Thyroid gland (tissue), 4 donors: ENCODE results near the gene CTCF.

Experiments used
- CTCF ChIP-seq, 6 experiments: fragments of 200-600 bp in 3 of 6; fragments of 450-650 bp in 3 of 6; sonication (generic) in 3 of 6; IDR thresholded peaks; one replicate each; pipeline ENCODE4 v1.5.1; 2016 to 2019; ENCODE audit warnings: antibody characterized with exemption in 6 of 6, mild to moderate bottlenecking in 2 of 6, inconsistent platforms in 1 of 6, moderate library complexity in 1 of 6
- POLR2A ChIP-seq, 2 donors: fragments of 450-650 bp; IDR thresholded peaks; one replicate each; pipeline ENCODE4 v1.6.1; 2017; ENCODE audit warnings: antibody characterized with exemption in 2 of 2, mild to moderate bottlenecking in 2 of 2, moderate library complexity in 1 of 2

GRCh38 chr16:67676939-67677338 lies 114.6 kb downstream of the CTCF start:
- no peak for TF ChIP-seq CTCF (IDR thresholded peaks at IDR 0.05)
- no peak for TF ChIP-seq POLR2A (IDR thresholded peaks at IDR 0.05)
